Measurements from ENCODE around the gene ARHGAP26. TPM values are rescaled to one million over a fixed set of nuclear protein-coding genes. Genes with fewer than 3 reads are reported as not detected.

The ARHGAP26 gene
- total and polyA plus RNA-seq, 2 experiments from 2014 or later = 9.5 to 16.8 TPM

GRCh38 chr5:143047091-143047490 lies 276.9 kb downstream of the ARHGAP26 start:
- Histone ChIP-seq H3F3A (replicated peaks; ENCODE audit: low read depth) (no peaks in the 10 kb centered on the region), H3K4me2 (no peak overlapping the region), H2AFZ (no peak overlapping the region), H3K79me2 (replicated peaks; ENCODE audit: insufficient read depth) (no peaks in the 10 kb centered on the region), H3K4me1 (ENCODE audit: insufficient read depth) (peaks cover 28% of the 10 kb centered on the region), H3K4me3 (no peak overlapping the region), H3K27ac (ENCODE audit: low read depth) (no peak overlapping the region), H3K27me3 (ENCODE audit: insufficient read depth) (no peaks in the 10 kb centered on the region), H4K20me1 (replicated peaks; ENCODE audit: insufficient read depth) (no peaks in the 10 kb centered on the region), H3K36me3 (ENCODE audit: insufficient read depth) (no peaks in the 10 kb centered on the region), H3K9me2 (ENCODE audit: insufficient read depth) (no peaks in the 10 kb centered on the region)
- DNase-seq (ENCODE audit: low spot score) = no peak
- Mint-ChIP-seq H3K27me3 (ENCODE audit: insufficient read depth, low read depth, poor library complexity) (peaks cover 1% of the 10 kb centered on the region), H3K36me3 (ENCODE audit: low read depth) (peaks cover 19% of the 10 kb centered on the region; the same call in 2 of the 3 replicates), H3K9me3 (no peaks in the 10 kb centered on the region), H3K4me3 (no peak overlapping the region), H3K4me1 (peaks cover 29% of the 10 kb centered on the region), H3K27ac (no peak overlapping the region)
- TF ChIP-seq, protein P1, sequence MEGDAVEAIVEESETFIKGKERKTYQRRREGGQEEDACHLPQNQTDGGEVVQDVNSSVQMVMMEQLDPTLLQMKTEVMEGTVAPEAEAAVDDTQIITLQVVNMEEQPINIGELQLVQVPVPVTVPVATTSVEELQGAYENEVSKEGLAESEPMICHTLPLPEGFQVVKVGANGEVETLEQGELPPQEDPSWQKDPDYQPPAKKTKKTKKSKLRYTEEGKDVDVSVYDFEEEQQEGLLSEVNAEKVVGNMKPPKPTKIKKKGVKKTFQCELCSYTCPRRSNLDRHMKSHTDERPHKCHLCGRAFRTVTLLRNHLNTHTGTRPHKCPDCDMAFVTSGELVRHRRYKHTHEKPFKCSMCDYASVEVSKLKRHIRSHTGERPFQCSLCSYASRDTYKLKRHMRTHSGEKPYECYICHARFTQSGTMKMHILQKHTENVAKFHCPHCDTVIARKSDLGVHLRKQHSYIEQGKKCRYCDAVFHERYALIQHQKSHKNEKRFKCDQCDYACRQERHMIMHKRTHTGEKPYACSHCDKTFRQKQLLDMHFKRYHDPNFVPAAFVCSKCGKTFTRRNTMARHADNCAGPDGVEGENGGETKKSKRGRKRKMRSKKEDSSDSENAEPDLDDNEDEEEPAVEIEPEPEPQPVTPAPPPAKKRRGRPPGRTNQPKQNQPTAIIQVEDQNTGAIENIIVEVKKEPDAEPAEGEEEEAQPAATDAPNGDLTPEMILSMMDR (conservative IDR thresholded peaks at IDR 0.05; ENCODE audit: low read depth in 2 of 2) = no peak
- no peak for TF ChIP-seq ZNF462 (CRISPR knock-in tag; IDR thresholded peaks at IDR 0.05)
- no peak for TF ChIP-seq JUNB (IDR thresholded peaks at IDR 0.05; ENCODE audit: unreplicated experiment)
- TF ChIP-seq CREB1 (CRISPR knock-in tag; IDR thresholded peaks at IDR 0.05; ENCODE audit: low read depth) = no peak
- TF ChIP-seq EZH2 (IDR thresholded peaks at IDR 0.05; ENCODE audit: low read depth, unreplicated experiment) = no peak
- TF ChIP-seq POLR2AphosphoS5 (IDR thresholded peaks at IDR 0.05; ENCODE audit: low read depth) = no peak
- no peak for TF ChIP-seq EZH2phosphoT487 (IDR thresholded peaks at IDR 0.05; ENCODE audit: unreplicated experiment)
- TF ChIP-seq, protein P2, sequence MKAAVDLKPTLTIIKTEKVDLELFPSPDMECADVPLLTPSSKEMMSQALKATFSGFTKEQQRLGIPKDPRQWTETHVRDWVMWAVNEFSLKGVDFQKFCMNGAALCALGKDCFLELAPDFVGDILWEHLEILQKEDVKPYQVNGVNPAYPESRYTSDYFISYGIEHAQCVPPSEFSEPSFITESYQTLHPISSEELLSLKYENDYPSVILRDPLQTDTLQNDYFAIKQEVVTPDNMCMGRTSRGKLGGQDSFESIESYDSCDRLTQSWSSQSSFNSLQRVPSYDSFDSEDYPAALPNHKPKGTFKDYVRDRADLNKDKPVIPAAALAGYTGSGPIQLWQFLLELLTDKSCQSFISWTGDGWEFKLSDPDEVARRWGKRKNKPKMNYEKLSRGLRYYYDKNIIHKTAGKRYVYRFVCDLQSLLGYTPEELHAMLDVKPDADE (IDR thresholded peaks at IDR 0.05) = no peak
- TF ChIP-seq, protein P3, sequence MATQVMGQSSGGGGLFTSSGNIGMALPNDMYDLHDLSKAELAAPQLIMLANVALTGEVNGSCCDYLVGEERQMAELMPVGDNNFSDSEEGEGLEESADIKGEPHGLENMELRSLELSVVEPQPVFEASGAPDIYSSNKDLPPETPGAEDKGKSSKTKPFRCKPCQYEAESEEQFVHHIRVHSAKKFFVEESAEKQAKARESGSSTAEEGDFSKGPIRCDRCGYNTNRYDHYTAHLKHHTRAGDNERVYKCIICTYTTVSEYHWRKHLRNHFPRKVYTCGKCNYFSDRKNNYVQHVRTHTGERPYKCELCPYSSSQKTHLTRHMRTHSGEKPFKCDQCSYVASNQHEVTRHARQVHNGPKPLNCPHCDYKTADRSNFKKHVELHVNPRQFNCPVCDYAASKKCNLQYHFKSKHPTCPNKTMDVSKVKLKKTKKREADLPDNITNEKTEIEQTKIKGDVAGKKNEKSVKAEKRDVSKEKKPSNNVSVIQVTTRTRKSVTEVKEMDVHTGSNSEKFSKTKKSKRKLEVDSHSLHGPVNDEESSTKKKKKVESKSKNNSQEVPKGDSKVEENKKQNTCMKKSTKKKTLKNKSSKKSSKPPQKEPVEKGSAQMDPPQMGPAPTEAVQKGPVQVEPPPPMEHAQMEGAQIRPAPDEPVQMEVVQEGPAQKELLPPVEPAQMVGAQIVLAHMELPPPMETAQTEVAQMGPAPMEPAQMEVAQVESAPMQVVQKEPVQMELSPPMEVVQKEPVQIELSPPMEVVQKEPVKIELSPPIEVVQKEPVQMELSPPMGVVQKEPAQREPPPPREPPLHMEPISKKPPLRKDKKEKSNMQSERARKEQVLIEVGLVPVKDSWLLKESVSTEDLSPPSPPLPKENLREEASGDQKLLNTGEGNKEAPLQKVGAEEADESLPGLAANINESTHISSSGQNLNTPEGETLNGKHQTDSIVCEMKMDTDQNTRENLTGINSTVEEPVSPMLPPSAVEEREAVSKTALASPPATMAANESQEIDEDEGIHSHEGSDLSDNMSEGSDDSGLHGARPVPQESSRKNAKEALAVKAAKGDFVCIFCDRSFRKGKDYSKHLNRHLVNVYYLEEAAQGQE (IDR thresholded peaks at IDR 0.05; ENCODE audit: unreplicated experiment) = no peak
- TF ChIP-seq NANOG (IDR thresholded peaks at IDR 0.05; ENCODE audit: borderline replicate concordance) = no peak
- no peak for TF ChIP-seq STAT1 (IDR thresholded peaks at IDR 0.05; ENCODE audit: unreplicated experiment)
- no peak for TF ChIP-seq ZNF331 (CRISPR knock-in tag; IDR thresholded peaks at IDR 0.05; ENCODE audit: low read depth)
- TF ChIP-seq ZNF114 (CRISPR knock-in tag; IDR thresholded peaks at IDR 0.05) = no peak
- no peak for ATAC-seq

Measured in GM23338 (cell line).